Natural killer cell (primary cell): Measurements from ENCODE around the gene ERP27. TPM values are rescaled to one million over a fixed set of nuclear protein-coding genes. Genes with fewer than 3 reads are reported as not detected.

ENCODE experiments used
- ATAC-seq, 3 donors: fragments of 150-1000 bp in 2 of 3; fragments of 200-7000 bp in 1 of 3; cut with Tn5 transposase; 1 replicate in 1 of 3; 2 replicates in 2 of 3; pipeline ENCODE4 v1.10.0; 2021; ENCODE audit warnings: mild to moderate bottlenecking in 2 of 3, moderate library complexity in 2 of 3
- DNase-seq, 2 donors: peaks; one replicate each; pipeline versions ENCODE4 v3.0.0 to v3.0.0-alpha.2; 2013 to 2021; ENCODE audit warnings: mixed read lengths in 1 of 2
- H3K27ac ChIP-seq: one replicate; pipeline ENCODE4 v1.5.1; 2013; ENCODE audit warnings: mild to moderate bottlenecking, low read length
- H3K27me3 ChIP-seq: one replicate; pipeline ENCODE4 v1.6.1; 2013; ENCODE audit warnings: low read length; ENCODE audit not compliant: control insufficient read depth, insufficient read depth
- H3K36me3 ChIP-seq: one replicate; pipeline ENCODE4 v1.6.1; 2013; ENCODE audit warnings: low read length; ENCODE audit not compliant: control insufficient read depth, insufficient read depth
- H3K4me1 ChIP-seq: one replicate; pipeline ENCODE4 v1.6.1; 2013; ENCODE audit warnings: low read length; ENCODE audit not compliant: control insufficient read depth, insufficient read depth
- H3K4me3 ChIP-seq: one replicate; pipeline ENCODE4 v1.5.1; 2013; ENCODE audit warnings: low read length
- H3K9me3 ChIP-seq: one replicate; pipeline ENCODE4 v1.6.1; 2013; ENCODE audit warnings: low read length; ENCODE audit not compliant: control insufficient read depth, insufficient read depth
- H3K27ac Mint-ChIP-seq, 2 donors: one replicate each; pipeline ENCODE4 v1.8.0; 2022; ENCODE audit warnings: mild to moderate bottlenecking in 2 of 2, mixed read lengths in 2 of 2, moderate library complexity in 1 of 2
- H3K27me3 Mint-ChIP-seq, 2 donors: one replicate each; pipeline ENCODE4 v1.8.0; 2022; ENCODE audit warnings: low read depth in 2 of 2, mixed read lengths in 2 of 2
- H3K36me3 Mint-ChIP-seq: one replicate; pipeline ENCODE4 v1.8.0; 2022; ENCODE audit warnings: mixed read lengths
- H3K4me1 Mint-ChIP-seq, 2 donors: one replicate each; pipeline ENCODE4 v1.8.0; 2022; ENCODE audit warnings: mixed read lengths in 2 of 2
- H3K4me3 Mint-ChIP-seq: one replicate; pipeline ENCODE4 v1.8.0; 2022; ENCODE audit warnings: mild to moderate bottlenecking, moderate library complexity, mixed read lengths
- H3K9me3 Mint-ChIP-seq, 2 donors: one replicate each; pipeline ENCODE4 v1.8.0; 2022; ENCODE audit warnings: mixed read lengths in 2 of 2
- WGBS: methylation state at CpG from one replicate; pipeline ENCODE4 v1.1.7; 2013; ENCODE audit warnings: missing lambda C conversion rate; ENCODE audit not compliant: insufficient coverage; 5-methylcytosine and 5-hydroxymethylcytosine counted together
- intact Hi-C: fragments of 100-400 bp; cut with micrococcal nuclease; formaldehyde crosslinking; loops from one replicate; pipeline ENCODE4 v1.14.2; 2022
- total RNA-seq, 4 donors: library from RNA; stranded (reverse); fragments of 120-200 nt in 1 of 4; gene quantifications; one replicate each; pipeline versions ENCODE4 v1.2.3 to v1.2.4, GENCODE V29; 2013 to 2022
- TF ChIP-seq, protein P1 (sequence below): fragments of 200-600 bp; IDR thresholded peaks from one replicate; pipeline ENCODE4 v1.8.0; 2022; ENCODE audit warnings: antibody characterized with exemption

ERP27 gene
- total RNA-seq, 3 donors from 2014 or later (not counting 1 experiment from before 2014, with no cell fraction given) = 9.8 to 15.2 (median 12.3) TPM

DNA sequence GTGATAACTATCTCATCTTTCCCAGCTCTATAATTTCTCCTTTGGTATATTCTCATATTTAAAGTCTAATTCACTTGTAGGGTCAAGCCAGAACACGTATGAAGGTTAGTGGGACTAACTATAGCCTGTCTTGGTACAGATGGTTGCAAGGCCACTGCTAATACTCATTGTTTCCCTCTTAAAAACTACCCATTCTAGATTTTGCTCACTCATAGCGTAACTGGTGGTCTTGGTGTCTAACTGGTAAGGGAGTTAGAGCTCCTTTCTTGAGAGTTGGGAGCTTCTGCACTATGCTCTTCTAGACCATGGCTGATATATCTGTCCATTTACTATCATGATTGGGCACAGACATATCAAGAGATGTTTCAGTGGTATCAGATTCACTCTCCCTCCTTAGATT, 61.5 kb downstream of the ERP27 start:
- Histone ChIP-seq H3K4me1 (no peaks in the 10 kb centered on the region), H3K4me3 (no peak overlapping the region), H3K27ac (no peak overlapping the region), H3K36me3 (no peaks in the 10 kb centered on the region), H3K9me3 (no peaks in the 10 kb centered on the region), H3K27me3 (no peaks in the 10 kb centered on the region)
- no peaks in the 10 kb centered on the region for H3K9me3 Mint-ChIP-seq
- H3K4me1 Mint-ChIP-seq = peaks cover 0 to 7% of the 10 kb centered on the region in 2 donors
- H3K36me3 Mint-ChIP-seq = no peaks in the 10 kb centered on the region
- no peak overlapping the region for H3K27ac Mint-ChIP-seq
- H3K27me3 Mint-ChIP-seq = no peaks in the 10 kb centered on the region
- WGBS = no CpG with 5 or more reads among the region's 2 CpGs
- DNase-seq (no peak), ATAC-seq (no peak)
- no peak overlapping the region for H3K4me3 Mint-ChIP-seq
- TF ChIP-seq, protein P1, sequence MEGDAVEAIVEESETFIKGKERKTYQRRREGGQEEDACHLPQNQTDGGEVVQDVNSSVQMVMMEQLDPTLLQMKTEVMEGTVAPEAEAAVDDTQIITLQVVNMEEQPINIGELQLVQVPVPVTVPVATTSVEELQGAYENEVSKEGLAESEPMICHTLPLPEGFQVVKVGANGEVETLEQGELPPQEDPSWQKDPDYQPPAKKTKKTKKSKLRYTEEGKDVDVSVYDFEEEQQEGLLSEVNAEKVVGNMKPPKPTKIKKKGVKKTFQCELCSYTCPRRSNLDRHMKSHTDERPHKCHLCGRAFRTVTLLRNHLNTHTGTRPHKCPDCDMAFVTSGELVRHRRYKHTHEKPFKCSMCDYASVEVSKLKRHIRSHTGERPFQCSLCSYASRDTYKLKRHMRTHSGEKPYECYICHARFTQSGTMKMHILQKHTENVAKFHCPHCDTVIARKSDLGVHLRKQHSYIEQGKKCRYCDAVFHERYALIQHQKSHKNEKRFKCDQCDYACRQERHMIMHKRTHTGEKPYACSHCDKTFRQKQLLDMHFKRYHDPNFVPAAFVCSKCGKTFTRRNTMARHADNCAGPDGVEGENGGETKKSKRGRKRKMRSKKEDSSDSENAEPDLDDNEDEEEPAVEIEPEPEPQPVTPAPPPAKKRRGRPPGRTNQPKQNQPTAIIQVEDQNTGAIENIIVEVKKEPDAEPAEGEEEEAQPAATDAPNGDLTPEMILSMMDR = no peak
- intact Hi-C loops = no loop called here

DNA sequence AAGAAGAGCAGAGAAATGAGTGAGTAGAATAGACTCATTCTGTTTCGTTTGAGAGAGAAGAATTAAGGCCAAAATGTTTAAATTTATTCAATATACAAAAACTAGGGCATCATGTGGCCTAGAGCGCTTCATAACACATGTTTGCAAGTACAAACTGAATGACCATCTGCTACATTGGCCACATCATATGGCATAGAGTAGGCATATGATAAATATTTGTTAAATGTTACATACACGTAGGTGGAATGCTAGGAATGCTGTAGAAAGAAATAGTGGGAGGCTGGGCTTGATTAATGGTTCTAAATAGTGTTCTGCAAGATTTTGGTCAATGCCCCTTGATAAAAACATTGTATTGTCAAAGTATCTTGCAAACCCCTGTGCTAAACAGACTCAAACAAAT, 63.5 kb downstream of the ERP27 start:
- Mint-ChIP-seq H3K27ac (no peak overlapping the region), H3K9me3 (no peaks in the 10 kb centered on the region), H3K4me3 (no peak overlapping the region), H3K4me1 (no peaks in the 10 kb centered on the region), H3K36me3 (no peaks in the 10 kb centered on the region), H3K27me3 (no peaks in the 10 kb centered on the region)
- no peaks in the 10 kb centered on the region for H3K27me3 ChIP-seq
- 94% methylated on average over 2 of the region's 3 CpGs for WGBS
- no peaks in the 10 kb centered on the region for H3K4me1 ChIP-seq
- H3K27ac ChIP-seq = no peak overlapping the region
- TF ChIP-seq, protein P1 = no peak
- no peaks in the 10 kb centered on the region for H3K9me3 ChIP-seq
- intact Hi-C loops = no loop called here
- DNase-seq = no peak
- H3K4me3 ChIP-seq = no peak overlapping the region
- H3K36me3 ChIP-seq = no peaks in the 10 kb centered on the region
- ATAC-seq = no peak

DNA sequence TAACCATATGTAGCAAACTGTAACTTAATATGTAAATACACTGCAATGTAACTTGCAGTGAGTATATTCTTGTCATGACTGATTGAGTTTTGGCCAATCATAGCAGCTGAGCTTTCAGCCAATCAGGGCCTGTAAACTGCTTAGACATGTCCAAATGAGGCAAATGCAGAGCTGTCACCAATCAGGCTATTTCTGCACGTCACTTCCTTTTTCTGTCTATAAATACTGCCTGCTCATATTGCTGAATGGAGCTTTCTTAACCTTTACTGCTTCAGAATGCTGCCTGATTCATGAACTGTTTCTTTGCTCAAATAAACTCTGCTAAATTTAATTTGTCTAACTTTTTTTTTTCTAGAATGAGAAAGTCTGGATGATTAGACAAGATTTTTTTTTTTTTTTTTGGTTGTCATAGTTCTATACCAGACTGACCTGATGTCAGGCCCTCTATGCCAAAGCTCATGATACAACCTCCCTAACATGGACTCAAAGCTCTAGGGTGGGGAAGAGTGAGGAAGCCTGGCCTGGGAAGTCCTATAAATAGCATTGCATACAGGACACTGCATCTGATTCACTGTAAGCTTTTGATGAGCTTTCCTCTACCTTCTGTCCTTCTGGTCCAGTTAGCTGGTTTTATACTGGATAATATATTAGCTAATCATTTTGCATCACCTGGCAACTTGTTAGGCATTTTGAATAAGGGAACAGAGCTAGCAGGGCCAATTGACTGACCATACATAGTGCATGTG, 64.7 kb downstream of the ERP27 start:
- Mint-ChIP-seq H3K4me3 (no peak overlapping the region), H3K4me1 (no peaks in the 10 kb centered on the region), H3K27me3 (no peaks in the 10 kb centered on the region), H3K27ac (no peak overlapping the region), H3K9me3 (no peaks in the 10 kb centered on the region), H3K36me3 (no peaks in the 10 kb centered on the region)
- intact Hi-C loops = no loop called here
- H3K27ac ChIP-seq = no peak overlapping the region
- no peak overlapping the region for H3K4me3 ChIP-seq
- H3K27me3 ChIP-seq = no peaks in the 10 kb centered on the region
- TF ChIP-seq, protein P1 = no peak
- no peak for ATAC-seq
- no peaks in the 10 kb centered on the region for H3K4me1 ChIP-seq
- no peaks in the 10 kb centered on the region for H3K9me3 ChIP-seq
- no peaks in the 10 kb centered on the region for H3K36me3 ChIP-seq
- 68% methylated on average over 1 of the region's 1 CpG for WGBS
- DNase-seq = no peak

DNA sequence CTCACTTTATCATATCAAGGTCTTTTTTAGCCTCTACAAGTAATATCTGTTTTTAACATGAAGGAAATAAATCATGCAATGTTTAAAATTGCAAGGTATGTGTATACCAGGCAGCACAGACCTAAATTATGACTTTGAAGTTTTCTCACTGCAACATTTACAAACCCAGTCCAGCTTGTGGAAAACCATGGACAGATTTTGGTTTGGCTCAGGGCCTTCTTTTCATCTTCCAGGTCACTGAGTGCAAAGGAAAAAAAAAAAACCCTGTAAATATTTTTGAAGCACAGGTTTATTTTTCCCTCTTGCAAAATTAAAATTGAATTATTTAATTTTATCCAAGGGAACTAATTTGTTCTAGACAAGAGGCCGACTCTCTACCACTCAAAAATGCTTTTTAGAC, 66.5 kb downstream of the ERP27 start:
- no peak overlapping the region for H3K27ac Mint-ChIP-seq
- intact Hi-C loops = no loop called here
- TF ChIP-seq, protein P1 = no peak

More for the DNA sequence above, 66.5 kb downstream of the ERP27 start:
- DNase-seq = no peak
- Histone ChIP-seq H3K4me3 (no peak overlapping the region), H3K9me3 (no peaks in the 10 kb centered on the region), H3K27ac (no peak overlapping the region), H3K36me3 (no peaks in the 10 kb centered on the region), H3K27me3 (no peaks in the 10 kb centered on the region), H3K4me1 (no peaks in the 10 kb centered on the region)
- no peak for ATAC-seq
- WGBS = no CpG with 5 or more reads among the region's 1 CpG
- no peaks in the 10 kb centered on the region for H3K36me3 Mint-ChIP-seq
- no peaks in the 10 kb centered on the region for H3K9me3 Mint-ChIP-seq
- no peak overlapping the region for H3K4me3 Mint-ChIP-seq
- H3K27me3 Mint-ChIP-seq = peaks cover 0 to 4% of the 10 kb centered on the region in 2 donors
- no peaks in the 10 kb centered on the region for H3K4me1 Mint-ChIP-seq
